Kasumi-1 (cell line): ENCODE data around the gene TAGLN2.
A peak's percentile ranks its signal among the peaks of the same experiment; 100 is the strongest.

Source experiments
- DNase-seq, 2 experiments: peaks; one replicate each; lab custom pipeline; 2025; lab: John Stamatoyannopoulos, UW

TAGLN2 gene

DNA sequence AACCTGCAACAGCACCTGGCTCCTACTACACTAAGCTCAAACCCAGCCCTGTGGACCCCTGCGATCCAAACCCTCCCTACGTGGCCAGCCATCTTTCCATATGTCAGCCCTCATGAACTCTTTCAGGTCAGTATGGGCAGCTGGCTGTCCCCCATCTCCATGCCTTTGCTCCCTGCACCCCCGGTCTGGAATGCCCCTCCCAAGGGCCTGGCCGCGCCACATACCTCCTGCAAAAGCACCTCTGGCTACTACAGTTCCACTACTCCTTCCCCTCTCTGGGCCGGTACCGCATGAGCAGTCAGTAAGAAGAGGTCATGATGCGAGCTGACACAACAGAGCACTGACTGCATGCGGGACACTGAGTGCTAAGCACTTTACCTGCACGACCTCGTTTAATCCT lies 10.0 kb upstream of the TAGLN2 start:
- no peak for DNase-seq

GRCh38 chr1:159934136-159935039 lies 9.1 kb upstream of the TAGLN2 start:
- DNase-seq: no peak

GRCh38 chr1:159933347-159933746 lies 8.0 kb upstream of the TAGLN2 start:
- no peak for DNase-seq

GRCh38 chr1:159932296-159933285 lies 7.3 kb upstream of the TAGLN2 start:
- DNase-seq: no peak

DNA sequence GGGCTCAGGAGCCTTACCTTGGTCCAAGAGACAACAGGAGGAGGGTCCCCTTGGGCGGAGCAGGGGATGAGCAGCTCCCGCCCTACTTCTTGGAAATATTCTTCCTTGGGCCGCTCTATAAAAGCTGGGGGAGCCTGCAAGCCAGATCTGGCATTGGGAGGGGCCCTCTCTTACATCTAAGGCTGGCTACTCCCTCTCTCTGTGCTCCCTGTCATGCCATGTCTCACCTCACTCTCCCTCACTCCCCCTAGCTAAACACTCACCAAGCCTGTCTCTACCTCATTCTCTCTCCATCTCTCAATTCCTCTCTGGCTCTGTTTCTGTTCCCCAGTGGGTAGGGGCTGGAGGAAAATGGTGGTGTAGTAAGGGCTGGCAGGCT lies 6.5 kb upstream of the TAGLN2 start:
- DNase-seq: no peak

- no peak for DNase-seq
These were observed 5.9 kb upstream of the TAGLN2 start for GRCh38 chr1:159931101-159931794.

DNA sequence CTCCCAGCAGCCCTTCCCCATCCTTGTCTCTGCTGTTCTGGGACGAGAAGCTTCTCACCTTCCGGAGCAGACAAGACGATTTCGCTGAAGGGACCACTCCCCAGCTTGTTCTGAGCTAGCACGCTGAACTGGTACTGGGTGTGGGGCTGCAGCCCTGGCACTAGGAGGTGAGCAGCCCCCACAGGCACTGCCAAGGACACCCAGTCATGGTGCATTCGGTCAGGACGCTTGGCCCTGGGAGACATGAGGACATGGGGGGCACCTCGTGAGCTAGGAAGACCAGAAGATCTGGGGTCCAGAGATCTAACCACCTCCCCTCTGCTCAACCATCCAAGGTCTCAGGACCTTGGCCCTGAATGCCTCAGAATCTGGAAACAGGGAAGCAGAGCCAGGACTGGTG lies 5.3 kb upstream of the TAGLN2 start:
- no peak for DNase-seq

GRCh38 chr1:159930216-159930615 lies 4.9 kb upstream of the TAGLN2 start:
- no peak for DNase-seq

- DNase-seq: no peak
These were observed 4.1 kb upstream of the TAGLN2 start for GRCh38 chr1:159929155-159930051.

DNA sequence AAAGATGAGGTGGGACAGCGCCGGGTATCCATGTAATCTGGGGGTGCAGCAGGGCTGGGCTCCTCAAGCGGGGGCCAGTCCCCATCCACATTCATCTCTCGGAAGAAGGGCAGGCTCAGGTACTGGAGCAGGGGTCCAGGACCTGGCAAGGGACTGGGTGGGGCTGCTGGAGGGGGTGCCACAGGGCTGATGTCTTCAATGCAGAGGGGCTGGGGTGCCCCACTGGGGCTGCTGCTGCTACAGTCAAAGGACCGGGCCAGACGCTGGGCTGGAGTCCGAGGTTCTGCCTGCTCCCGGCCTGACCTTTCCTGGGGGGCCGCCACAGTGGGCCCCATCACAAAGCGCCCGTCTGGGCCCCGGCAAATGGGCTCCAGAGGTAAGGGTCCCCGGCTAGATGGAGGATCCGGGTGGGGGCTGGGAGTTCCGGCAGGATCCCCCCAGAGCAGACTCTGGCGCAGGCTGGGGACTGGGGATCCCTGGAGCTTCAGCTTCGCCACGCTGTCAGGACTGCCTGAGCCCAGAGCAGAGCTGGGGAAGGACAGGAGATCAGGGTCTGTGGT lies 3.3 kb upstream of the TAGLN2 start:
- DNase-seq: no peak

DNA sequence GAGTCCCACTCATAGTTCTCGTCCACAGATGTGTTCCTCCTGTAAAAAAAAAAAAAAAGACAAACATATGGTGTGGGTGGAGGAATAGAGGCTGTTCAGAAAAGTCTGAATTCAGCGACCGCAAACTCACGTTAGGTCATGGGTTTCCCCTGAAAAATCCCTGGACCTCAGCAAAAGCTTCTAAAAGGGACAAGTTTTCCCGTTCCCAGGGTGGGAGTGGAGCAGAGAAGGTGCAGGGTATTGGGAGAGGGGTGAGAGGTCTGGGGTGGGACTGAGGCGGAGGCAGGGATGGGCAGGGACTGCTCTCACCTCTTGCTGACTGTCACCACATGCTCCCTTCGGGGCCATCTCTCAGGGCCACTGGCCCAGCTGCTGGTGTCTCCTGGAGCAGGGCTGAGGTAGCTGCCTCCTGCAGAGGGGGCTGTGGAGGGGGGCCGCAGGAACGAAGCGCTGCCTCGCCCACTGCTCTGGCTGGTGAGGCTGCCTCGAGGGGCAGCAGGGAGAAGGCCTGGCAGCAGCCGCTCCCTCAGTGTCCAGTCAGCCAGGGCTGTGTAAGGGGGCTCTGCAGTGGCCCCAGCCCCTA lies 2.6 kb upstream of the TAGLN2 start:
- no peak for DNase-seq

DNA sequence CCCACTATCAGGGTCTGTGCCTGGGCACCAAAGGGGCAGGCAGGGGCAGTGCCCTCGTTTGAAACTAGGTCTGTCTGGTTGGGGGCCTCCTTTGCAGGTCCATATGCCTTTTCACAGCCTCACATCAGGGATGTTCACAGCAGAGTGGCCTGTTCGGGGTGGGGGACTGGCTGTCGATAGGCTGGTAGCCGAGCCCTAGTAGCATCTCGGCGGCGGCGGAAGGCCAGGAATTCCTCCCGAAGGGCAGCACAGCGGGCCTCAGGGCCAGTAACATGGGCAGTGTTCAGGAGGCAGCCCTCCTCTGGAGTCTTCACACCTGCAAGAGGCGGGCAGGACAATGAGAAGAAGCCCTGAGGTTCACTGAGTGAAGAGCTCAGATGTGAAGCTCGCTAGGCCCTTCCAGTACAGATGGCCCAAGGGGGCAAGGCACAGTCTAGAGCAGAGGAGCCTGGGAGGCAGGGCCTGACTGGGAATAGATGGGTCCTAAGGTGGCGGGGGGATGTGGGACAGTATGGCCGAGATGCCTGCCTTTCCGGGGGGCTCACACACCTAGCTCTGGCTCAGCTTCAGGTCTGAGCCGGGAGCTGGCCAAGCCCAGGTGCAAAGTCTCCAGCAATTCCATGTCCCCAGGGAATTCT lies 2.0 kb upstream of the TAGLN2 start:
- DNase-seq: no peak

GRCh38 chr1:159925719-159926078 lies 392 bp upstream of the TAGLN2 start:
- no peak for DNase-seq

GRCh38 chr1:159924025-159924790 lies 1.1 kb downstream of the TAGLN2 start:
- DNase-seq: no peak

- DNase-seq: peak; percentile 26 to 39
These were observed 1.9 kb downstream of the TAGLN2 start for GRCh38 chr1:159923203-159924024.

- DNase-seq: no peak
These were observed 2.6 kb downstream of the TAGLN2 start for GRCh38 chr1:159922511-159923202.

- DNase-seq: peak; percentile 24 to 27
These were observed 3.4 kb downstream of the TAGLN2 start for GRCh38 chr1:159921700-159922504.
